Fibroblast of villous mesenchyme (primary cell): ENCODE measurements around the gene DNPEP. TPM values are rescaled to one million over a fixed set of nuclear protein-coding genes. Genes with fewer than 3 reads are reported as not detected.

Experiments used
- DNase-seq: peaks from one replicate; pipeline ENCODE4 v3.0.0-alpha.2; 2010; ENCODE audit warnings: low read depth
- H3K4me3 ChIP-seq: 2 replicates; pipeline ENCODE4 v1.5.1; 2011; ENCODE audit warnings: low read depth, mild to moderate bottlenecking, low read length
- total RNA-seq: library from RNA; depleted of rRNA; stranded (reverse); fragments of >200 nt; gene quantifications from 2 replicates; pipeline ENCODE4 v1.2.3, GENCODE V29; 2012
- TF ChIP-seq, protein P1 (sequence below): IDR thresholded peaks from 2 replicates; pipeline ENCODE4 v1.5.1; 2012; ENCODE audit warnings: low read depth, mild to moderate bottlenecking, low read length; ENCODE audit not compliant: insufficient read depth

DNPEP gene
- total RNA-seq, 1 donor: 64.8 TPM

DNA sequence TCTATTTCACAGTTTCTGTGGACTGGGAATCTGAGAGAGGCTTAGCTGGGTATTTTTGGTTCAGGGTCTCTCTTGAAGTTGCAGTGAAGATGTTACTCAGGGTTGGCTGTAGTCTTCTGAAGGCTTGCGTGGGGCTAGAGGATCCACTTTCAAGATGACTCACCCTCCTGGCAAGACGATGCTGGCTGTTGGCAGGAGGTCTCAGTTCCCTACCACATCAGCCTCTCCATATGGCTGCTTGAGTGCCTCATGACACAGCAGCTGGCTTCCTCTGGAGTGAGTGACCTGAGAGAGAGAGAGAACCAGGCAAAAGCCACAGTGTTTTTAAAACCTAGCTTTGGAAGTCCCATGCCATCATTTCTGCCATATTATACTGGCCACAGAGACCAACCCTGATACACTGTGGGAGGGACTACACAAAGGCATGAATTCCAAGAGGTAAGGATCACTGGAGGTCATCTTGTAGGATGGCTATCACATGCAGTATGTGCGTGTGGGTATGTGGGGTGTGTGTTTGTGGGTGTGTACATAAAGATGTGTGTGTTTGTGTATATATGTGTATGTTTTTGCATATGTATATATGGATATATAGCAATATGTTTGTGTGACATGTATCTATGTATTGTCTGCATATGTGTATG is 25.1 kb downstream of the DNPEP start:
- DNase-seq: peak; percentile 85
- no peak overlapping the region for H3K4me3 ChIP-seq
- TF ChIP-seq, protein P1, sequence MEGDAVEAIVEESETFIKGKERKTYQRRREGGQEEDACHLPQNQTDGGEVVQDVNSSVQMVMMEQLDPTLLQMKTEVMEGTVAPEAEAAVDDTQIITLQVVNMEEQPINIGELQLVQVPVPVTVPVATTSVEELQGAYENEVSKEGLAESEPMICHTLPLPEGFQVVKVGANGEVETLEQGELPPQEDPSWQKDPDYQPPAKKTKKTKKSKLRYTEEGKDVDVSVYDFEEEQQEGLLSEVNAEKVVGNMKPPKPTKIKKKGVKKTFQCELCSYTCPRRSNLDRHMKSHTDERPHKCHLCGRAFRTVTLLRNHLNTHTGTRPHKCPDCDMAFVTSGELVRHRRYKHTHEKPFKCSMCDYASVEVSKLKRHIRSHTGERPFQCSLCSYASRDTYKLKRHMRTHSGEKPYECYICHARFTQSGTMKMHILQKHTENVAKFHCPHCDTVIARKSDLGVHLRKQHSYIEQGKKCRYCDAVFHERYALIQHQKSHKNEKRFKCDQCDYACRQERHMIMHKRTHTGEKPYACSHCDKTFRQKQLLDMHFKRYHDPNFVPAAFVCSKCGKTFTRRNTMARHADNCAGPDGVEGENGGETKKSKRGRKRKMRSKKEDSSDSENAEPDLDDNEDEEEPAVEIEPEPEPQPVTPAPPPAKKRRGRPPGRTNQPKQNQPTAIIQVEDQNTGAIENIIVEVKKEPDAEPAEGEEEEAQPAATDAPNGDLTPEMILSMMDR: no peak

DNA sequence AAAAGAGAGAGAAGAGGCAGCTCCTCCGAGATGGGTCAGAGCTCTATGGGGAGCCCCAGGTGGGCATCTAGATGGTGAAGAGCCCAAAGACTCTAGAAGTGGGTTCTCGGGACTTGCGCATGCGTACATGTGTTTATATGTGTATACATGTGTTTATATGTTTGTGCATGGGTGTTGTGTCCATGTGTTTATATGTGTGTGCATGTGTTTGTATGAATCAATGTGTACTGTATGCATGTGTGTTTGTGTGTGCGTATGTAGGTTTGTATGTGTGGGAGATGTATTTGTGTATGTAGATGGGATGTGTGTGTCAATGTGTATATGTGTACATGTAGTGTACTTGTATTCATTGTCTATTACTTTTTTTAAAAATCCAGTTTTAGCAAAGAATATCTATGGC is 25.6 kb downstream of the DNPEP start:
- TF ChIP-seq, protein P1: no peak
- H3K4me3 ChIP-seq: no peak overlapping the region
- no peak for DNase-seq

DNA sequence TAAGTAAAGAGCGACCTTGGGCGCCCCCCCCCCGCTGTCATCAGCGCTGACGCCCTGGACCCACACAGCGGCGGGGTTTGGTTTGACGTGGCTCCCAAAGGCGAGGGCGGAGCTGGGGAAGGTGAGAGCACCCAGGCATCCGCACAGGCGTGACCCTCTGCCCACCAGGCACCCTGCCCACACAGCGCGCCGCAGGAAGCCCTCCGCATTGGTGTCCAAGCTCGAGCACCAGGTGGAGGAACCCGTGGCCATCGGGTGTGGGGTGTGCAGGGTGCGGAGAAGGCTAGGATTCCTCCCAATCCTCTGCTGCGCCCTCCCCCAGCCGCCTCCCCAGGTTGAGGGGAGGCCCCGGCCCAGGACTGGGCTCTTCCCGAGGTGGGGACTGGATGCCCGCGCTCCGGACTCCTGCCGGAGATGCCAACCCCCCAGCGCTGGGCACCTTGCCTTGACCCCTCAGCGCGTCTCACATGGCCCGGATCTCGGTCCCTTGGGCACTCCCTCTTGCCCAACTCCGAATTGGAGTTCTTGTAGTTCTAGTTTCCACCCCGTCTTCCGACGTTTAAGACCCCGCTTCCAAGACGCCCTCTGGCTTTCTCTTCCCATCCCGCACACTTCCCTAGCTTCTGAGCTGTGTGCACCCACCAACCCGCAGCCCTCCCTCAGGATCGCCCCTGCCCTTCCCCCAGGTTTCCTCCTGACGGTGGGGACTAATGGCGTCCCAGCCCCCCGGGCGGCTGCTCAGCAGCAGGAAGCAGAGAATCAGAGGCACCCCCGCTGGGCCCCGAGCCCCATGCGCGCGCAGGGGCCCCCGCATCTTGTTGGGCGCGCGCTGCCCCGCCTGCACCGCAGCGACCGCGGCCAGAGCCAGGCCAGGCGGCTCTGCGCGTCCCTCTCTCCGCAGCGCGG is 29.3 kb downstream of the DNPEP start:
- no peak for DNase-seq
- TF ChIP-seq, protein P1: no peak

DNA sequence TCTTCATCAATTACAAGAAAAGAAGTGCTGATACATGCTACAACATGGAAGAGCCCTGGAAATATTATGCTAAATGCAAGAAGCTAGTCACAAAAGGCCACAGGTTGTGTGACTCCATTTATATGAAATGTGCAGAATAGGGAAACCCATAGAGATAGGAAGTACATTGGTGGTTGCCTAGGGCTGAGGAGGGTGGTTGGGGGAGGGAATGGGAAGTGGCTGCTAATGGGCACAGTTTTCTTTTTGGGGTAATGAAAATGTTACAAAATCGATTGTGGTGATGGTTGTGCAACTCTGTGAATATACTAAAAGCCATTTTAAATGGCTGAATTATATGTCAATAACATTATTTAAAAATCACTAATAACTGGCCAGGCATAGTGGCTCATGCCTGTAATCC is 30.9 kb downstream of the DNPEP start:
- DNase-seq: no peak
- TF ChIP-seq, protein P1: no peak
- no peak overlapping the region for H3K4me3 ChIP-seq

More for the DNA sequence above, 29.3 kb downstream of the DNPEP start:
- H3K4me3 ChIP-seq: no peak overlapping the region

DNA sequence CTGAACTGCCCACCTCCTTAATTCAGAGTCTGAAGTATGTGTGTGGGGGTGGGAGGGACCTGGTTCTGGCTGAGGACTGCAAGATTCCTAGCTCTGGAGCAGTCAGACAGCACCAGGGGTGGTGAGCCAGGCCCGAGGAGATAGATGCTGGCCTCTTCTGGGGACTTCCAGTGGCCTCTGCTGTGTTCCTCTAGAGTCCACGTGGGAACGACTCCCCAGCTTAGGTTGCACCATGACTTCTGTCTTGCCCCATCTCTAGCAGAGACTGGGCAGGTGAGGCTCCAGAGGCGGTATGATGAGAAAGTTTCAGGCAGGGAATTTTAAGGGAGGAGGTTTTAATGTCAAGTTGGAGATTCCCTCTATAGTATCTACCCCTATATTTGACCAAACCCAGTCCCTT is 33.1 kb downstream of the DNPEP start:
- no peak overlapping the region for H3K4me3 ChIP-seq
- no peak for DNase-seq
- TF ChIP-seq, protein P1: no peak

DNA sequence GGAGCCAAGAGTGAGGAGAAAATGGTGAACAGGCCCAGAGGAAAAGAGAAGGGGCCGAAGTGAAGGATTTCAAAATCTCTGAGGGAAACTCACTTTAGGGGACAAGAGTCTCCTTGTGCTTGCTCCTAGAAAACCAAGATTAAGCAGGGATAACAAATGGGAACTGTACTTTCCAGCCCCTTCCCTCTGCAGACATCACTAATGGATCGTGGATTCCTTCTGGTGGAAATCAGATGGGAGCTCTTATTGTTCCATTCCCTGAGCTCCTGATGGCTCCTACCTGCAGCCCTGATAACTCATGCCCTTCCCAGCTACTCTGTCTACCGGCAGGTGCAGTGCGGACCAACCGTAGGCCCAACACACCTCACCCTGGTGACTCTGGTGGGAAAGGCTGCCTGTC is 34.6 kb downstream of the DNPEP start:
- TF ChIP-seq, protein P1: no peak
- DNase-seq: no peak
- H3K4me3 ChIP-seq: no peak overlapping the region
